SIG-M5 treated with dmso at 0.1 percent for 504 hours (cell line): Measurements from ENCODE around the gene OSTF1.

Source experiments
- DNase-seq: peaks from one replicate; lab custom pipeline; 2025; ENCODE audit not compliant: unreplicated experiment; lab: John Stamatoyannopoulos, UW

OSTF1 gene

GRCh38 chr9:75087824-75088645, at the start of gene OSTF1, which contains the start of gene NMRK1:
TSS of gene OSTF1 (plus strand) at chr9:75088514. CDS start at chr9:75088693, 179 bp downstream.
TSS of gene NMRK1 (minus strand) at chr9:75088155. CDS start at chr9:75083115, 5,040 bp downstream.
- DNase-seq = peak; percentile 90

- DNase-seq = no peak
Observed at GRCh38 chr9:75039009-75039408, 49.3 kb upstream of the OSTF1 start.

GRCh38 chr9:75039801-75040200, 48.5 kb upstream of the OSTF1 start:
- no peak for DNase-seq

GRCh38 chr9:75041041-75041440, 47.3 kb upstream of the OSTF1 start:
- DNase-seq = no peak

GRCh38 chr9:75046725-75047345, 41.5 kb upstream of the OSTF1 start:
- DNase-seq = no peak

GRCh38 chr9:75047506-75047905, 40.8 kb upstream of the OSTF1 start:
- no peak for DNase-seq

- no peak for DNase-seq
Observed at GRCh38 chr9:75051285-75051684, 37.0 kb upstream of the OSTF1 start.

- DNase-seq = no peak
Observed at GRCh38 chr9:75053869-75054268, 34.4 kb upstream of the OSTF1 start.

GRCh38 chr9:75054368-75055001, 33.8 kb upstream of the OSTF1 start:
- no peak for DNase-seq

GRCh38 chr9:75061169-75061568, 27.1 kb upstream of the OSTF1 start:
- no peak for DNase-seq

GRCh38 chr9:75063556-75064305, 24.6 kb upstream of the OSTF1 start:
- DNase-seq = no peak

- DNase-seq = no peak
Observed at GRCh38 chr9:75064307-75065025, 23.8 kb upstream of the OSTF1 start.

GRCh38 chr9:75065510-75065909, 22.8 kb upstream of the OSTF1 start:
- DNase-seq = no peak

- no peak for DNase-seq
Observed at GRCh38 chr9:75067894-75068293, 20.4 kb upstream of the OSTF1 start.

GRCh38 chr9:75069171-75069570, 19.1 kb upstream of the OSTF1 start:
- DNase-seq = no peak

GRCh38 chr9:75071530-75072122, 16.7 kb upstream of the OSTF1 start:
- no peak for DNase-seq

- no peak for DNase-seq
Observed at GRCh38 chr9:75072895-75073294, 15.4 kb upstream of the OSTF1 start.

GRCh38 chr9:75081632-75082031, 6.7 kb upstream of the OSTF1 start:
- DNase-seq = no peak

- DNase-seq = no peak
Observed at GRCh38 chr9:75083188-75083970, 4.9 kb upstream of the OSTF1 start.
